GM12891 (cell line): ENCODE measurements around the gene TXNDC12.
"Not testable (repeated sequence)": the region's sequence is repeated elsewhere in the genome, so short reads cannot be mapped to it uniquely, and the experiment has no call there.

Source experiments
- DNase-seq: peaks from one replicate; pipeline ENCODE4 v3.0.0; 2011; ENCODE audit warnings: low spot score; ENCODE audit not compliant: insufficient read length
- FAIRE-seq: peaks from 2 replicates; lab custom pipeline; 2011; peaks lifted over from hg19 to GRCh38; lab: Jason Lieb, UNC
- PAX5 ChIP-seq: IDR thresholded peaks from 2 replicates; pipeline ENCODE4 v1.6.1; 2011; ENCODE audit warnings: low read length, moderate library complexity, mild to moderate bottlenecking; ENCODE audit not compliant: insufficient read depth, severe bottlenecking
- POLR2A ChIP-seq: IDR thresholded peaks from 2 replicates; pipeline ENCODE4 v1.6.1; 2011; ENCODE audit warnings: low read depth, low read length, control low read depth
- POLR2AphosphoS5 ChIP-seq: IDR thresholded peaks from 2 replicates; pipeline ENCODE4 v1.6.1; 2011; ENCODE audit warnings: low read depth, low read length, control low read depth
- POU2F2 ChIP-seq: IDR thresholded peaks from 2 replicates; pipeline ENCODE4 v1.6.1; 2011; ENCODE audit warnings: low read depth, mild to moderate bottlenecking, control low read depth, low read length, moderate library complexity
- SPI1 ChIP-seq: IDR thresholded peaks from 2 replicates; pipeline ENCODE4 v1.6.1; 2011; ENCODE audit warnings: low read depth, low read length, control low read depth
- TAF1 ChIP-seq: IDR thresholded peaks from 2 replicates; pipeline ENCODE4 v1.6.1; 2011; ENCODE audit warnings: low read depth, low read length, control low read depth

TXNDC12 gene

DNA sequence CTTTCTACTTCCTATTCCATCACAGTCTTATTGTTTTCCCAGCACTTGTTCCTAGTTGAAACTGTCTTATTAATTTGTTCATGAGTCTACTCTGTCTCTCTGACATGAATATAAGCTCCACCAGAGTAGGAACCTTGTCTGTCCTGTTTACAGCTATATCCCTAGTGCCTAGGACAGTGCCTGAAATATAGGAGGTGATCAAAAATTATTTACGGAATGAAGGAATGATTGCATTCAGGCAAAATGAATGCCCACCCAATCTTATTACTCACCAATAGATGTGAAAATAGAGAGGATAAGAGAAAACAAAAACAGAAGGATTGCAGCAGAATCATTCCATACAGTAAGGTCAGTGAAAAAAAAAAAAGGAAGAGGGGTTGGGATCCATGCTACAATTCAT, 1.1 kb downstream of the TXNDC12 start:
- DNase-seq (no peak), FAIRE-seq (no peak)
- TF ChIP-seq PAX5 (no peak), TAF1 (no peak), POLR2AphosphoS5 (no peak), SPI1 (no peak), POLR2A (no peak), POU2F2 (no peak)

DNA sequence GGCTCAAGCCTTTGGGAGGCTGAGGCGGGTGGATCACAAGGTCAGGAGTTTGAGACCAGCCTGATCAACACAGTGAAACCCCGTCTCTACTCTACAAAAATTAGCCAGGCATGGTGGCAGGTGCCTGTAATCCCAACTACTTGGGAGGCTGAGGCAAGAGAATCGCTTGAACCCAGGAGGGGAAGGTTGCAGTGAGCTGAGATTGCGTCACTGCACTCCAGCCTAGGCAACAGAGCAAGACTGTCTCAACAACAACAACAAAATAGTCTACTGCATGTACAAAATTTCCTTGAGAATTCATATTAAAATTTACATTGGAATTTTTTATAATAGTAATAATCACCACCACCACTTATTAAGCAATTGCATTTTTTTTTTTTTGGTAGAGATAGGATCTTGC, 5.7 kb downstream of the TXNDC12 start:
- FAIRE-seq, DNase-seq: not testable (repeated sequence)

DNA sequence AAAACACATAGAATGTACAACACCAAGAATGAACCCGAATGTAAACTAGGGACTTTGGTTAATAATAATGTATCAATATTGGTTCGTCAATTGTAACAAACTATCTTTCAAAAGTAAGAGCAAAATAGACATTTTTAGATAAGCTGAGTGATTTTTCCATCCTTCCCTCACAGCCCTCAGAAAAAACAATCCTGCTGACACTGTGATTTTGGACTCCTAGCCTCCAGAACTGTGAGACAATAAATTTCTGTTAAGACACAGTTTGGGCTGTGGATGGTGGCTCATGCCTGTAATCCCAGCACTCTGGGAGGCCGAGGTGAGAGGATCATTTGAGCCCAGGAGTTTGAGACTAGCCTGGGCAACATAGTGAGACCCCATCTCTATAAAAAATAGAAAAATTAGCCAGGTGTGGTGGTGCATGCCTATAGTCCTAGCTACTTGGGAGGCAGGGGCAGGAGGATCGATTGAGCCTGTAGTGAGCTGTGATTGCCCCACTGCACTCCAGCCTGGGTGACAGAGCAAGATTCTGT, 9.3 kb downstream of the TXNDC12 start:
- not testable (repeated sequence) for DNase-seq, FAIRE-seq

DNA sequence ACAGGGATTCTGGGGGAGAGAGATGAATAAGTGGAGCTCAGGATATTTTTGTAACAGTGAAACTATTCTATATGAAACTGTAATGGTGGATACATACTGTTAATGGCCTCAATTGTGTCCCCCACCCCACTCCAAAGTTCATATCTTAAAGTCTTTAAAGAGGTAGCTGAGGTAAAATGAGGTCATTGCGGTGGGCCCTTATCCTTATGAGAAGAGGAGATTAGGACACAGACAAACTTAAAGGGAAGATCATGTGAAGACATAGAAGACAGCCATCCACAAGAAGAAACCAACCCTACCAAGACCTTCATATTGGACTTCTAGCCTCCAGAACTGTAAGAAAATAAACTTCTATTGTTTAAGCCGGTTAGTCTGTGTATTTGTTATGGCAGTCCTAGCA, 9.8 kb downstream of the TXNDC12 start:
- no peak for FAIRE-seq
- TF ChIP-seq PAX5 (no peak), POU2F2 (no peak)
- DNase-seq, result no peak

DNA sequence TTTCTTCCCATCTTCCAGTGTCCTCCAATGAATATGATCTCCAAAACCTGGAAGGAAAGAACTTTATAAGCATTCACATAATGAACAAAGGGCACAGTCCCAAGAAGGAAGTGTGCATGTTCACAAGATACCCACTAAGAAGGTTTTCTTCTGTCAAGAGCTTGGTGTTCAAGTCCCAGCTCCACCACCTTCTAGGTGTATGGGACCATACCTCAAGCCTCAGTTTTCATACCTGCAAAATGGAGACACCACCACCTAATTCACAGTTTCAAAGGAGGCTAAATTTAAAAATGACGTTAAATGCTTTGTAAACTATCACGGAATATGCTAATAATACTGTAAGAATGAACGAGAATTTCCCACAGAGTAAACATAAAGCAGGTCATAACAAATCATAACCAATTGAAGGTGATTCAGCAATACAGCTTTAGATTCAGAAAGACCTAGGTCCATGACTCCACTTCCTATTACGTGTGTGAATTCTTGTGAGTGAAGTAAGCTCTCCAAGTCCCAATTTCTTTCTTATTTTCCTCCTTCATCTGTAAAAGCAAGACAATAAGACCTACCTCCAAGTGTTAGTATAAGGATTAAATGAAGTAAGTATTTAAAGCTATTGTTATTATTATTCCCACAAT, 13.3 kb downstream of the TXNDC12 start:
- no peak for DNase-seq
- FAIRE-seq, result no peak
- no peak for TF ChIP-seq POLR2AphosphoS5
- no peak for TF ChIP-seq TAF1
- no peak for TF ChIP-seq PAX5
- TF ChIP-seq POU2F2, result no peak
- no peak for TF ChIP-seq SPI1
- TF ChIP-seq POLR2A, result no peak

DNA sequence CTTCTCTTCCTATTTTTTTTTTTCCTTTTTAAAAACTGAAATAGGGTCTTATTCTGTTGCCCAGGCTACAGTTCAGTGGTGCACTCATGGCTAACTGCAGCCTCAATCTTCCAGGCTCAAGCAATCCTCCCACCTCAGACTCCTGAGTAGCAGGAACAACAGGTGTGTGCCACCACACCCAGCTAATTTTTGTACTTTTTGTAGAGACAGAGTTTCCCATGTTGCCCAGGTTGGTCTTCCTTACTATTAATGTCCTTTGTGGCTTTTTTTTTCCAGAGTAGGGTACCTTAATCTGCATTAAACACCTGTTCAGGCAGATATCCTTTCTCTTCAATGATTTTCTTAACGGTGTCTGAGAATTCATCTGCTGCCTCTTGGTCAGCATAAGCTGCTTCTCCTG, 17.1 kb downstream of the TXNDC12 start:
- DNase-seq (no peak), FAIRE-seq (no peak)
- no peak for TF ChIP-seq POLR2AphosphoS5
- TF ChIP-seq POU2F2, result no peak

DNA sequence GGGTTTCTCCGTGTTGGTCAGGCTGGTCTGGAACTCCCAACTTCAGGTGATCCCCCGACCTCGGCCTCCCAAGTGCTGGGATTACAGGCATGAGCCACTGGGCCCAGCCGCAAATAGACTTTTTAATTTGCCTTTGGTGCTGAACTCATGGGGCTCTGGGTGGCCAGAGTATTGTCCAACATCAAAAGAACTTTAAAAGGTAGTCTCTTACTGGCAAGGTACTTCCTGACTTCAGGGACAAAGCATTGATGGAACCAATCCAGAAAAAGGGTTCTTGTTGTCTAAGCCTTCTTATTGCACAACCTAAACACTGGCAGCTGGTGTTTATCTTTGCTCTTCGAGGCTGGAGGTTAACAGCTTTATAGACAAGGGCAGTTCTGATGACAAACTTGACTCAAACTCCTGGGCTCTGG, 17.6 kb downstream of the TXNDC12 start:
- TF ChIP-seq PAX5, result no peak
- no peak for TF ChIP-seq SPI1
- TF ChIP-seq TAF1, result no peak
- TF ChIP-seq POLR2AphosphoS5, result no peak
- TF ChIP-seq POLR2A, result no peak
- TF ChIP-seq POU2F2, result no peak
- FAIRE-seq (no peak), DNase-seq (no peak)

DNA sequence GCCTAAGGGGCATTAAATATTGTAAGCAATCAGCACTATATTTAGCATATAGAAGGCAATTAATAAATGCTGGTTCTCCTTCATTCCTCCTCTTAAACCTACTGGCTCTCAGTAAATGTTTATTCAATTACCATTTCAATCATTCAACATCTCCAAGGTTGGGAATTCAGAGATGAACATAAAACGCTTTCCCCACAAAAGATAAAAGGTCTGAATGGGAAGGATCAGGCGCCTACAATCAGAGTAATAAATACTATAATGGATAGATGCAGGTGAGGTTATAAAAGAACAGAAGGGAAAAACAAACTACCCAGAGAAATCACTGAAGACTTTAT, 21.0 kb downstream of the TXNDC12 start:
- DNase-seq, result no peak
- TF ChIP-seq POLR2A (no peak), PAX5 (no peak), POLR2AphosphoS5 (no peak), POU2F2 (no peak), SPI1 (no peak), TAF1 (no peak)
- FAIRE-seq, result no peak

DNA sequence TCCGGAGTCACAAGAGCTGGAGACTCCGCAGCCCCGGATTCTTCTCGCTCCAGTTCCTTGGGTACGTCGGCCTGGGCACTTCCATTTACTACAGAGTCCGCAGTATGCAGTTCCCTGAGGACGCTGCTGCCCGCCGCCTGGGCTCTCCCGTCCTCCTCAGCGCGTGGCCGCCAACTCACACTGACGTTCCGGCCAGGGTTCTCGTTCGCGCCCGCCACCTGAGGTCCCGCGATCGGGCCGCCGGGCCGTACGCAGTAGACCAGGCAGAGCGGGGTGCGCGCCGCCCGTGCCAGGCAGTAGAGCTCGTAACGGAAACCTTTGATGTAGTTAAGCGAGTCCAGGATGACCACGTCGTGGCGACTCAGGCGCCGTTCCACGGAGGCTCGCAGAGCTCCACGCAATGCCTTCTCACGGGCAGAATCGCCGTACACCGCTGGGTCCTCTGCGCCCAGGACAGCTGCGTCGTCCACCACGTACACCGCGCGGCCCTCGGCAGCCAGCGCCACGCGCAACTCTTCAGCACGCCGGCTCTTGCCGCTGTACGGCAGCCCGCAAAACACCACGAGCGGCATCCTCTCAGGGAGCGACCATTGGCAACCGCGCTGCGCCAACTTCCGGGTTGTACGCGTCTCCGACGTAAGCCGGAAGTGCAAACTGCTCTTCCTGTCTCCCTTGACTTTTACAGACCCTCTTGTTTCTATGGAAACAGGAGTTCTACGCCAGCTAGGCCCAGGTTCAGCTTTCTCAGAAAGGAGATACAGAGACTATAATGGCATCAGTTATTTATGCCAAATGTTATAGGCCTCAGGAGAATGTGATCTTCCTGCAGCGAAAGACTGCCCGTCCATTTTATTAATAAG, 21.6 kb downstream of the TXNDC12 start, which contains the start of gene KTI12:
Gene KTI12, minus strand, starts transcription at position 621 of the 860 bp plus-strand sequence. Its CDS starts 49 bp downstream, at position 572.
- DNase-seq, result peak; percentile 74
- FAIRE-seq, result peak; percentile 96
- TF ChIP-seq TAF1 (peak; percentile 82), SPI1 (peak; percentile 57), POU2F2 (peak; percentile 58), POLR2A (peak; percentile 92), POLR2AphosphoS5 (peak; percentile 94), PAX5 (no peak)

DNA sequence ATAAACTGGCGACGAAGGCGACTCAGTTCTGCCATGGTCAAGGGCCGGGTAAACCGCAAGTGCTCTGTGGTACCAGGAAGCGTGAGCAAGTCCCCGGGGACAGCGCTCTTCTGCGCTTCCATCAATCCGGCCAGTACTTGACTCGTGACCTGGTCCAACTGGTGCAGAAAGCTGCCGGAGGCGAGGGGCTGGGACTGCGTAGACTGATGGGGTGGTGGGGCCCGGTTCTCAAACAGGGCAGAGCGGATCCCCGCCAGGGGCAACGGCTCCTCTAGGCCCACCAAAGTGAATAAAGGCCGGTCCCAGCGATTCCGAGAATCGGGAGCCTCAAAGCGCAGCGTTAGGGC, 22.2 kb downstream of the TXNDC12 start:
- TF ChIP-seq POLR2AphosphoS5 (no peak), PAX5 (no peak), POU2F2 (no peak), TAF1 (no peak), POLR2A (no peak), SPI1 (no peak)
- DNase-seq (no peak), FAIRE-seq (peak; percentile 85)
